Keratinocyte (primary cell): ENCODE data around the gene HOXA10. TPM values are rescaled to one million over a fixed set of nuclear protein-coding genes. Genes with fewer than 3 reads are reported as not detected.

Source experiments
- DNase-seq: peaks from one replicate; pipeline ENCODE4 v3.0.0-alpha.2; 2011; ENCODE audit warnings: low read depth, missing footprints, low spot score
- FAIRE-seq: peaks from 2 replicates; lab custom pipeline; 2011; peaks lifted over from hg19 to GRCh38; lab: Jason Lieb, UNC
- H2AFZ ChIP-seq: 2 replicates; pipeline ENCODE4 v1.6.0; 2012; ENCODE audit warnings: low read length, control low read depth, inconsistent platforms; ENCODE audit not compliant: control insufficient read depth
- H3K27ac ChIP-seq: 2 replicates; pipeline ENCODE4 v1.5.1; 2011; ENCODE audit warnings: low read length; ENCODE audit not compliant: control insufficient read depth, insufficient read depth
- H3K27me3 ChIP-seq: 3 replicates; pipeline ENCODE4 v1.6.0; 2011; ENCODE audit warnings: low read length; ENCODE audit not compliant: control insufficient read depth, insufficient read depth; ENCODE audit errors: extremely low read depth
- H3K36me3 ChIP-seq, 2 experiments: 2 replicates in 1 of 2; 3 replicates in 1 of 2; pipeline ENCODE4 v1.5.1; 2011; ENCODE audit warnings: low read length in 2 of 2, mild to moderate bottlenecking in 1 of 2; ENCODE audit not compliant: control insufficient read depth in 2 of 2, insufficient read depth in 2 of 2; ENCODE audit errors: extremely low read depth in 1 of 2
- H3K4me1 ChIP-seq: 3 replicates; pipeline ENCODE4 v1.5.1; 2011; ENCODE audit warnings: low read length; ENCODE audit not compliant: control insufficient read depth, insufficient read depth; ENCODE audit errors: extremely low read depth
- H3K4me2 ChIP-seq: 3 replicates; pipeline ENCODE4 v1.6.0; 2011; ENCODE audit warnings: low read depth, low read length; ENCODE audit not compliant: control insufficient read depth, insufficient read depth; ENCODE audit errors: extremely low read depth
- H3K4me3 ChIP-seq, 3 experiments: fragments of 200-600 bp in 1 of 3; sonication (generic) in 1 of 3; 2 replicates in 2 of 3; 3 replicates in 1 of 3; pipeline ENCODE4 v1.5.1; 2011 to 2016; ENCODE audit warnings: low read length in 3 of 3, mild to moderate bottlenecking in 3 of 3, control low read depth in 2 of 3, inconsistent platforms in 1 of 3, low read depth in 1 of 3, mixed read lengths in 1 of 3, mixed run types in 1 of 3, moderate library complexity in 1 of 3; ENCODE audit not compliant: control insufficient read depth in 2 of 3, insufficient read depth in 2 of 3; ENCODE audit errors: extremely low read depth in 1 of 3
- H3K79me2 ChIP-seq: 2 replicates; pipeline ENCODE4 v1.6.0; 2012; ENCODE audit warnings: low read length; ENCODE audit not compliant: control insufficient read depth, insufficient read depth
- H3K9ac ChIP-seq: 3 replicates; pipeline ENCODE4 v1.6.0; 2011; ENCODE audit warnings: low read length; ENCODE audit not compliant: control insufficient read depth, insufficient read depth; ENCODE audit errors: extremely low read depth
- H3K9me1 ChIP-seq: 3 replicates; pipeline ENCODE4 v1.6.0; 2011; ENCODE audit warnings: low read length; ENCODE audit not compliant: control insufficient read depth, insufficient read depth; ENCODE audit errors: extremely low read depth
- H3K9me3 ChIP-seq: 2 replicates; pipeline ENCODE4 v1.5.1; 2012; ENCODE audit warnings: low read depth, low read length; ENCODE audit not compliant: control insufficient read depth
- H4K20me1 ChIP-seq: 3 replicates; pipeline ENCODE4 v1.6.0; 2011; ENCODE audit warnings: low read length; ENCODE audit not compliant: control insufficient read depth, insufficient read depth; ENCODE audit errors: extremely low read depth
- EZH2 ChIP-seq: IDR thresholded peaks from one replicate; pipeline ENCODE4 v1.6.1; 2012; ENCODE audit warnings: inconsistent platforms, mild to moderate bottlenecking, low read length, moderate library complexity
- dilution Hi-C: fragments of 300-500 bp; cut with MboI; formaldehyde crosslinking; loops from one replicate; pipeline ENCODE4 v1.7.0; 2020; ENCODE audit warnings: low sequenced_read_pairs; ENCODE audit not compliant: extremely low pct_ligation_motif_present
- polyA plus RNA-seq, 5 experiments: library from polyadenylated mRNA; depleted of rRNA in 3 of 5; stranded (reverse) in 3 of 5; stranded (forward) in 1 of 5; unstranded in 1 of 5; fragments of >200 nt; gene quantifications; 1 replicate in 1 of 5; 2 replicates in 3 of 5; 3 replicates in 1 of 5; pipeline versions ENCODE4 v1.2.1 to v1.2.3, GENCODE V29; 2011 to 2012; ENCODE audit warnings: missing spikeins in 2 of 5, low read depth in 1 of 5, low replicate concordance in 1 of 5
- TF ChIP-seq, protein P1 (sequence below), 3 experiments: IDR thresholded peaks in 1 of 3; conservative IDR thresholded peaks in 1 of 3; optimal IDR thresholded peaks in 1 of 3; 2 replicates in 2 of 3; 3 replicates in 1 of 3; pipeline versions ENCODE3 to v1.5.1; 2011; ENCODE audit warnings: low read length in 3 of 3, mild to moderate bottlenecking in 3 of 3, moderate library complexity in 2 of 3, control low read depth in 1 of 3, inconsistent platforms in 1 of 3; ENCODE audit not compliant: insufficient read depth in 2 of 3; ENCODE audit errors: extremely low read depth in 1 of 3

The HOXA10 gene
- polyA plus RNA-seq, 1 donor (not counting 4 experiments of a cell fraction or from before 2014, with no cell fraction given): 2.4 TPM

DNA sequence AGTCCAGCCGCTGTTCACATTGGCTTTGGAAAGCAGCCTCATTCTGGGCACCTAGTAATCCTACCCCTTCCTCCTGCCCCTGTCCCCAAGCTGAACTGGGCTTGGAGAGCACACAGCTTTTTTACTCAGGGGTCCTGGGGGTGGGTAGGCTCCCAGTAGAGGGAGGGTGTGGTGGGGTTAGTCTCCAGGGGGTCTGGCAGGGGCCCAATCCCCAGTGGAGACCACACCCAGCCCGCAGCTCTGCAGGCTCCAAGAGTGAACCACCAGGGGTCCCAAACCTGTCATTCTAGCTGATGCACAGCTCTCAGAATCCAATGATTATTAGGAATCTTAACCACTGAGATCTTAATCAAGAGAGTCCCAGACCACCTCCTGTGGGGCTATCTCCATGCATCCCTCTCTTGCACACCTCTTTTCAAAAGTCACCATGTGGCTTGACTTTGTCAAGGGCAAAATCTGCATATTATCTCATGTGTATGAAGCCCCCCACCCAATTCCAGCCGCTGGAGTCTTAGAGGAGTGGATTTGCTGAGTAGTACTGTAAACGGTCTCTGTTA, 8.2 kb upstream of the HOXA10 start:
- FAIRE-seq (no peak), DNase-seq (no peak)
- TF ChIP-seq EZH2: no peak
- TF ChIP-seq, protein P1, sequence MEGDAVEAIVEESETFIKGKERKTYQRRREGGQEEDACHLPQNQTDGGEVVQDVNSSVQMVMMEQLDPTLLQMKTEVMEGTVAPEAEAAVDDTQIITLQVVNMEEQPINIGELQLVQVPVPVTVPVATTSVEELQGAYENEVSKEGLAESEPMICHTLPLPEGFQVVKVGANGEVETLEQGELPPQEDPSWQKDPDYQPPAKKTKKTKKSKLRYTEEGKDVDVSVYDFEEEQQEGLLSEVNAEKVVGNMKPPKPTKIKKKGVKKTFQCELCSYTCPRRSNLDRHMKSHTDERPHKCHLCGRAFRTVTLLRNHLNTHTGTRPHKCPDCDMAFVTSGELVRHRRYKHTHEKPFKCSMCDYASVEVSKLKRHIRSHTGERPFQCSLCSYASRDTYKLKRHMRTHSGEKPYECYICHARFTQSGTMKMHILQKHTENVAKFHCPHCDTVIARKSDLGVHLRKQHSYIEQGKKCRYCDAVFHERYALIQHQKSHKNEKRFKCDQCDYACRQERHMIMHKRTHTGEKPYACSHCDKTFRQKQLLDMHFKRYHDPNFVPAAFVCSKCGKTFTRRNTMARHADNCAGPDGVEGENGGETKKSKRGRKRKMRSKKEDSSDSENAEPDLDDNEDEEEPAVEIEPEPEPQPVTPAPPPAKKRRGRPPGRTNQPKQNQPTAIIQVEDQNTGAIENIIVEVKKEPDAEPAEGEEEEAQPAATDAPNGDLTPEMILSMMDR (optimal IDR thresholded peaks at IDR 0.05 in 1 of 3, IDR thresholded peaks at IDR 0.05 in 1 of 3, conservative IDR thresholded peaks at IDR 0.05 in 1 of 3; ENCODE audit: extremely low read depth in 1 of 3, insufficient read depth in 2 of 3, low read length in 3 of 3): no peak
- Histone ChIP-seq H3K27ac (no peak overlapping the region), H3K4me3 (no peak overlapping the region), H3K79me2 (no peaks in the 10 kb centered on the region), H4K20me1 (no peaks in the 10 kb centered on the region), H3K4me1 (peaks cover 13% of the 10 kb centered on the region), H3K9me1 (no peaks in the 10 kb centered on the region), H3K9me3 (no peaks in the 10 kb centered on the region), H3K9ac (no peak overlapping the region), H3K36me3 (no peaks in the 10 kb centered on the region), H3K4me2 (no peak overlapping the region), H3K27me3 (peaks cover 50% of the 10 kb centered on the region), H2AFZ (no peak overlapping the region)
- dilution Hi-C loops: no loop called here

DNA sequence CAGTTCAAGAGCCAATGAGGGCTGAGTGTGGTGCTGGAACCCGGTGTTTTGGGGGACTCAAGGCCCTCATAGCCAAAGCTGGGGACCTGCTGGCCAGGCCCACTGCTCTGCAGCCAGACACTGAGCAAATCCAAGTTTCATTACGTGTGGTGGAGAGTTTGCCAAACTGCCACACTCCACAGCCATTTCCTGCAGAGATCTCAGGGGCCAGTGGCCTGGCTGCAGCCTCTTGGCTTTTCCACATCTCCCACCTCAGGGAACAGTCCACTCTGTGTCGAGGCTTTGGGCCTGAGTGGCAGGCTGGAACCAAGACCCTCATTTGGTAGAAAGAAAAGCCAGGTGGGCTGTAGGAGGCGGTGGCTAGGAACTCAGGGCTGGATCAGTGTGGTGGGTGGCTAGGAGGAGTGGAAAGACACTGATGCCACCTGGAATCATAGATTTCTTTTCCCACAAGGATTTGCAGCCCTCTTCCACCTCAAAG, 7.7 kb upstream of the HOXA10 start:
- Histone ChIP-seq H2AFZ (no peak overlapping the region), H4K20me1 (no peaks in the 10 kb centered on the region), H3K27ac (no peak overlapping the region), H3K9me3 (no peaks in the 10 kb centered on the region), H3K36me3 (no peaks in the 10 kb centered on the region), H3K27me3 (peaks cover 46% of the 10 kb centered on the region), H3K79me2 (no peaks in the 10 kb centered on the region), H3K4me2 (no peak overlapping the region), H3K9ac (no peak overlapping the region), H3K4me3 (no peak overlapping the region), H3K4me1 (peaks cover 13% of the 10 kb centered on the region), H3K9me1 (no peaks in the 10 kb centered on the region)
- dilution Hi-C loops: no loop called here
- DNase-seq: no peak
- no peak for TF ChIP-seq EZH2
- TF ChIP-seq, protein P1 (optimal IDR thresholded peaks at IDR 0.05 in 1 of 3, IDR thresholded peaks at IDR 0.05 in 1 of 3, conservative IDR thresholded peaks at IDR 0.05 in 1 of 3; ENCODE audit: extremely low read depth in 1 of 3, insufficient read depth in 2 of 3, low read length in 3 of 3): no peak
- FAIRE-seq: no peak
